Measurements from ENCODE around the gene NELL2. TPM values are rescaled to one million over a fixed set of nuclear protein-coding genes. Genes with fewer than 3 reads are reported as not detected.
A peak's percentile ranks its signal among the peaks of the same experiment; 100 is the strongest.

The NELL2 gene
- total RNA-seq, 2 donors from 2014 or later, result 5.1 to 6.9 TPM

GRCh38 chr12:44816446-44817017 is 59.6 kb downstream of the NELL2 start:
- no peaks in the 10 kb centered on the region for H3K36me3 ChIP-seq (ENCODE audit: control insufficient read depth, insufficient read depth, low read length)
- H3K4me3 ChIP-seq (ENCODE audit: low read length), result no peak overlapping the region
- no peaks in the 10 kb centered on the region for H3K4me1 ChIP-seq (ENCODE audit: control insufficient read depth, insufficient read depth, low read length)
- no peaks in the 10 kb centered on the region for H3K9me3 ChIP-seq (ENCODE audit: control insufficient read depth, low read length)
- H3K9ac ChIP-seq (ENCODE audit: extremely low read depth, low read length, poor library complexity, severe bottlenecking), result no peak overlapping the region
- DNase-seq, result no peak
- H3K27ac ChIP-seq (ENCODE audit: low read depth, low read length), result no peak overlapping the region
- 82 to 95% methylated on average over 2 to 4 of the region's 4 CpGs for WGBS, 2 experiments (ENCODE audit: insufficient coverage in 1 of 2, insufficient read length in 1 of 2)
- H3K4me3 Mint-ChIP-seq, result no peak overlapping the region
- no peak for TF ChIP-seq CTCF (conservative IDR thresholded peaks at IDR 0.05)
- no peak overlapping the region for H3K27ac Mint-ChIP-seq
- H3K27me3 ChIP-seq (ENCODE audit: control insufficient read depth, insufficient read depth, low read length, poor library complexity, severe bottlenecking), result no peaks in the 10 kb centered on the region
- no peaks in the 10 kb centered on the region for H3K36me3 Mint-ChIP-seq (ENCODE audit: low read depth)
- no peaks in the 10 kb centered on the region for H3K27me3 Mint-ChIP-seq (ENCODE audit: insufficient read depth)
- no peaks in the 10 kb centered on the region for H3K4me1 Mint-ChIP-seq
- H3K9me3 Mint-ChIP-seq, result no peaks in the 10 kb centered on the region

- no peaks in the 10 kb centered on the region for H3K27me3 Mint-ChIP-seq (ENCODE audit: insufficient read depth)
Measured at GRCh38 chr12:44812062-44812461, 64.1 kb downstream of the NELL2 start.

GRCh38 chr12:44804068-44804467 is 72.0 kb downstream of the NELL2 start:
- Mint-ChIP-seq H3K9me3 (no peaks in the 10 kb centered on the region), H3K36me3 (ENCODE audit: low read depth) (no peaks in the 10 kb centered on the region), H3K27me3 (ENCODE audit: insufficient read depth) (no peaks in the 10 kb centered on the region), H3K4me3 (no peak overlapping the region), H3K4me1 (no peaks in the 10 kb centered on the region), H3K27ac (no peak overlapping the region)
- no peak overlapping the region for H3K27ac ChIP-seq (ENCODE audit: low read depth, low read length)
- H3K4me3 ChIP-seq (ENCODE audit: low read length), result no peak overlapping the region
- H3K4me1 ChIP-seq (ENCODE audit: control insufficient read depth, insufficient read depth, low read length), result no peaks in the 10 kb centered on the region
- no peak overlapping the region for H3K9ac ChIP-seq (ENCODE audit: extremely low read depth, low read length, poor library complexity, severe bottlenecking)
- DNase-seq, result no peak
- TF ChIP-seq CTCF (conservative IDR thresholded peaks at IDR 0.05), result no peak
- no peaks in the 10 kb centered on the region for H3K9me3 ChIP-seq (ENCODE audit: control insufficient read depth, low read length)
- H3K36me3 ChIP-seq (ENCODE audit: control insufficient read depth, insufficient read depth, low read length), result no peaks in the 10 kb centered on the region
- H3K27me3 ChIP-seq (ENCODE audit: control insufficient read depth, insufficient read depth, low read length, poor library complexity, severe bottlenecking), result no peaks in the 10 kb centered on the region

More at GRCh38 chr12:44812062-44812461, 64.1 kb downstream of the NELL2 start:
- Histone ChIP-seq H3K36me3 (ENCODE audit: control insufficient read depth, insufficient read depth, low read length) (no peaks in the 10 kb centered on the region), H3K4me3 (ENCODE audit: low read length) (no peak overlapping the region), H3K27me3 (ENCODE audit: control insufficient read depth, insufficient read depth, low read length, poor library complexity, severe bottlenecking) (no peaks in the 10 kb centered on the region), H3K27ac (ENCODE audit: low read depth, low read length) (no peak overlapping the region), H3K9ac (ENCODE audit: extremely low read depth, low read length, poor library complexity, severe bottlenecking) (no peak overlapping the region), H3K4me1 (ENCODE audit: control insufficient read depth, insufficient read depth, low read length) (no peaks in the 10 kb centered on the region), H3K9me3 (ENCODE audit: control insufficient read depth, low read length) (no peaks in the 10 kb centered on the region)
- peak; percentile 70 for TF ChIP-seq CTCF (conservative IDR thresholded peaks at IDR 0.05)
- peak; percentile 56 for DNase-seq
- Mint-ChIP-seq H3K4me3 (no peak overlapping the region), H3K27ac (no peak overlapping the region), H3K36me3 (ENCODE audit: low read depth) (no peaks in the 10 kb centered on the region), H3K4me1 (no peaks in the 10 kb centered on the region), H3K9me3 (no peaks in the 10 kb centered on the region)
- WGBS, 2 experiments (ENCODE audit: insufficient coverage in 1 of 2, insufficient read length in 1 of 2), result 90 to 100% methylated on average over 1 of the region's 1 CpG

Data from endodermal cell (in vitro differentiated cells).